Activated CD8-positive, alpha-beta memory T cell treated with anti-CD3 and anti-CD28 coated beads, Interleukin-2, amount 10 ng/mL, durations not matched to agents 7 days and 5 days (primary cell): ENCODE results near the gene CD247. TPM values are rescaled to one million over a fixed set of nuclear protein-coding genes. Genes with fewer than 3 reads are reported as not detected.

Experiments
- ATAC-seq: fragments of 150-1000 bp; cut with Tn5 transposase; one replicate; pipeline ENCODE4 v1.10.0; 2021; ENCODE audit warnings: moderate library complexity
- CTCF ChIA-PET: fragments of 350-600 bp; sonication (Branson Sonifier 250); formaldehyde crosslinking; loops from one replicate; lab custom pipeline; 2021; ENCODE audit warnings: antibody characterized with exemption; lab: Charles Lee
- DNase-seq: peaks from one replicate; pipeline ENCODE4 v3.0.0-alpha.2; 2020
- H3K27ac Mint-ChIP-seq: one replicate; pipeline ENCODE4 v1.8.0; 2021; ENCODE audit warnings: mild to moderate bottlenecking, mixed read lengths
- H3K27me3 Mint-ChIP-seq: one replicate; pipeline ENCODE4 v1.8.0; 2021; ENCODE audit warnings: mixed read lengths
- H3K36me3 Mint-ChIP-seq: one replicate; pipeline ENCODE4 v1.8.0; 2021; ENCODE audit warnings: mild to moderate bottlenecking, mixed read lengths
- H3K4me1 Mint-ChIP-seq: one replicate; pipeline ENCODE4 v1.8.0; 2021; ENCODE audit warnings: mixed read lengths
- H3K4me3 Mint-ChIP-seq: one replicate; pipeline ENCODE4 v1.8.0; 2021; ENCODE audit warnings: mild to moderate bottlenecking, moderate library complexity, mixed read lengths
- H3K9me3 Mint-ChIP-seq: one replicate; pipeline ENCODE4 v1.8.0; 2022; ENCODE audit warnings: low read depth, mixed read lengths
- total RNA-seq, 2 experiments: library from RNA; stranded (reverse); gene quantifications; one replicate each; pipeline ENCODE4 v1.2.3, GENCODE V29; 2021

CD247 gene
- total RNA-seq, 2 experiments from 2014 or later, result 190 to 197 TPM

- Mint-ChIP-seq H3K9me3 (no peaks in the 10 kb centered on the region), H3K27ac (peak overlapping the region; percentile 83), H3K36me3 (peaks cover 52% of the 10 kb centered on the region), H3K4me1 (peaks cover 79% of the 10 kb centered on the region), H3K4me3 (no peak overlapping the region), H3K27me3 (no peaks in the 10 kb centered on the region)
- peak; percentile 40 for DNase-seq
- CTCF ChIA-PET, result interaction anchor here (0.7 to 5.8 kb wide), 4 partner anchors 14 to 101 kb away, joined by 3 to 63 read pairs (median 15); partner anchors contain the start of gene CD247
- no peak for ATAC-seq
These were observed 15.4 kb downstream of the CD247 start for GRCh38 chr1:167502719-167503462.

- H3K4me1 Mint-ChIP-seq, result peaks cover 83% of the 10 kb centered on the region
- DNase-seq, result no peak
- no peaks in the 10 kb centered on the region for H3K27me3 Mint-ChIP-seq
- peak overlapping the region; percentile 16 for H3K4me3 Mint-ChIP-seq
- CTCF ChIA-PET, result interaction anchor here (0.7 to 5.8 kb wide), 4 partner anchors 15 to 100 kb away, joined by 3 to 63 read pairs (median 15); partner anchors contain the start of gene CD247
- peaks cover 51% of the 10 kb centered on the region for H3K36me3 Mint-ChIP-seq
- ATAC-seq, result peak; percentile 16
- H3K9me3 Mint-ChIP-seq, result no peaks in the 10 kb centered on the region
- peak overlapping the region; percentile 83 for H3K27ac Mint-ChIP-seq
These were observed 16.2 kb downstream of the CD247 start for GRCh38 chr1:167502192-167502551.

DNA sequence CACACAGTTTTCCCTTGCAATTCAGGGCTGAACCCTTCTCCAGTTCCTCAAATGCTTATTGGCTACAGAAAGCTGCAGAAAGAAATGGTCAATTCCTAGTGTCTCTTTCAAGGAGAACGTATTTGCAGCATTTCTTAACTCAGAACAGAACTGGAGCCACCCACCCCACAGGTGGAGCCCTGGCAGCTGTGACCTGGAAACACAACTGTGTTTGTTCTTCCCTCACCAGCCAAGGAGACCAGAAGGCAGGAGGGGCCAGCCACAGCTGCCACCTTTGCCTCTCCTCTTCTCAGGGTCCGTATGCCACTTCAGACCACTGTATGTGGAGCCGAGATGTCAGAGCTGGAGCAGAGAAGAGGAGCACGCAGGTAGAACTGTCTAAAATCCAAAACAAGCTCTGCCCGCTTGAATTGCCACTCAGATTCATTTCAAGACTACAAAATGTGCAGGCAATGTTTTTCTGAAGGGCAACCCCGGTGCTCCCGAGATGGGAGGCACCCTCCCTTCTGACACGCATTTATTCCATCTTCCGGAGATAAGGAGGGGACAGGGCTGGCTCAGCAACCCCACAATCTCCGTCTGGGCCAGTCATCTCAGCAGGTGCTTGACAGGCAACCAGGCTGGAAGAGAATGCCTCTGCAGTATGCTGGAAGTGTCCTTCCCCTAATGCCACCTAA, 16.7 kb downstream of the CD247 start:
- Mint-ChIP-seq H3K36me3 (peaks cover 53% of the 10 kb centered on the region), H3K4me3 (peak overlapping the region; percentile 16), H3K4me1 (peaks cover 83% of the 10 kb centered on the region), H3K27me3 (no peaks in the 10 kb centered on the region), H3K9me3 (no peaks in the 10 kb centered on the region), H3K27ac (peak overlapping the region; percentile 83)
- CTCF ChIA-PET, result interaction anchor here (1.5 to 5.8 kb wide), 3 partner anchors 15 to 99 kb away, joined by 3 to 63 read pairs (median 27); partner anchors contain the start of gene CD247
- peak; percentile 53 for DNase-seq
- peak; percentile 22 for ATAC-seq

DNA sequence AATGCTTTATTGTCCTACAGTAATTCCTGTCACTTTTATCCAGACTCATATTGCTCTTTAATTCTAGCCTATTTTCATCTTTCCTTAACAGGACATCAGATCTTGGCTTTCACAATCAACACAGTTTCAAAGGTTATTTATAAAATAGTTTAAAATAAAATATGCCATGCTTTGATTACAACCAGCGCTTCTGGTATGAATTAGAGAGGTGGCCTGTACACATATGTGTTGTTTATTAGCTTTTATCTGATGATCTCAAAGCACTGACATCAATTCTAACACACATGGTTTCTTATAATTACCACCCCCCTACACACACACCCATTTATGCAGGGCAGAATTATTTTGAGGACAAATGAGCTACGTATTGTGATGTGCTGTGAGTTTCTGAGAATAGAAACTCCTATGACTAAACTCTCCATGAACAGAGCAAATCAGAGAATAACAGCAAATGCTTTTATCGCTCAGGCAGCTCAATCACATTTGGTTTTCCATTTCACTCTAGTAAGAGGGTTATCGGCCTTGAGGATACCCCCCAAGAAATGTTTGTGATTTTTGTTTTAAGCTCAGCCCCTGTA, 18.0 kb downstream of the CD247 start:
- Mint-ChIP-seq H3K27me3 (no peaks in the 10 kb centered on the region), H3K9me3 (no peaks in the 10 kb centered on the region), H3K36me3 (peaks cover 61% of the 10 kb centered on the region), H3K27ac (peak overlapping the region; percentile 83), H3K4me1 (peaks cover 94% of the 10 kb centered on the region), H3K4me3 (peak overlapping the region; percentile 34)
- CTCF ChIA-PET, result interaction anchor here (1.1 to 5.8 kb wide), 12 partner anchors 7 to 99 kb away, joined by 3 to 63 read pairs (median 6); partner anchors contain the start of gene CD247
- ATAC-seq (peak; percentile 56), DNase-seq (peak; percentile 37)

- ATAC-seq, result peak; percentile 54
- DNase-seq, result peak; percentile 60
- no peaks in the 10 kb centered on the region for H3K9me3 Mint-ChIP-seq
- no peaks in the 10 kb centered on the region for H3K27me3 Mint-ChIP-seq
- peak overlapping the region; percentile 34 for H3K4me3 Mint-ChIP-seq
- H3K4me1 Mint-ChIP-seq, result peaks cover 93% of the 10 kb centered on the region
- H3K27ac Mint-ChIP-seq, result peak overlapping the region; percentile 81
- H3K36me3 Mint-ChIP-seq, result peaks cover 60% of the 10 kb centered on the region
- CTCF ChIA-PET, result interaction anchor here (0.9 to 5.8 kb wide), 15 partner anchors 8 to 98 kb away, joined by 3 to 63 read pairs (median 6); partner anchors contain the start of gene CD247
These were observed 18.6 kb downstream of the CD247 start for GRCh38 chr1:167499664-167500101.

DNA sequence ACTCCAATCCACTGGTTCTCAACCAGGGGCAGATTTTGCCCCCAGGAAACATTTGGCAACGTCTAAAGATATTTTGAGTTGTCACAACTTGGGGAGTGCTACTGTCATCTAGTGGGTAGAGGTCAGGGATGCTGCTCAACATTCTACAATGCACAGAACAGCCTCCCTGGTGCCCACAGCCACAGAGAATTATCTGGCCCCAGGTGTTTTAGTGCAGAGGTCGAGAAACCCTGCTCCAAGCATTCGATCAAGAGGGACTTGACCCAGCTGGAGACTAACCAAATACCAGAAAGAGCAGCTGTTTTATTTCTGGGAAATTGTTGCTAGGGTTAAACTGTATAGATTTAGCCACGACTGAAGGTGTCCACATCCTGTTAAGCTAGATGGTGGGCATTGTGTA, 19.2 kb downstream of the CD247 start:
- CTCF ChIA-PET, result interaction anchor here (0.9 to 5.8 kb wide), 15 partner anchors 9 to 98 kb away, joined by 3 to 63 read pairs (median 6); partner anchors contain the start of gene CD247
- Mint-ChIP-seq H3K4me3 (peak overlapping the region; percentile 34), H3K36me3 (peaks cover 62% of the 10 kb centered on the region), H3K27ac (peak overlapping the region; percentile 81), H3K27me3 (no peaks in the 10 kb centered on the region), H3K4me1 (peaks cover 94% of the 10 kb centered on the region), H3K9me3 (no peaks in the 10 kb centered on the region)
- ATAC-seq, result peak; percentile 28
- peak; percentile 53 for DNase-seq

DNA sequence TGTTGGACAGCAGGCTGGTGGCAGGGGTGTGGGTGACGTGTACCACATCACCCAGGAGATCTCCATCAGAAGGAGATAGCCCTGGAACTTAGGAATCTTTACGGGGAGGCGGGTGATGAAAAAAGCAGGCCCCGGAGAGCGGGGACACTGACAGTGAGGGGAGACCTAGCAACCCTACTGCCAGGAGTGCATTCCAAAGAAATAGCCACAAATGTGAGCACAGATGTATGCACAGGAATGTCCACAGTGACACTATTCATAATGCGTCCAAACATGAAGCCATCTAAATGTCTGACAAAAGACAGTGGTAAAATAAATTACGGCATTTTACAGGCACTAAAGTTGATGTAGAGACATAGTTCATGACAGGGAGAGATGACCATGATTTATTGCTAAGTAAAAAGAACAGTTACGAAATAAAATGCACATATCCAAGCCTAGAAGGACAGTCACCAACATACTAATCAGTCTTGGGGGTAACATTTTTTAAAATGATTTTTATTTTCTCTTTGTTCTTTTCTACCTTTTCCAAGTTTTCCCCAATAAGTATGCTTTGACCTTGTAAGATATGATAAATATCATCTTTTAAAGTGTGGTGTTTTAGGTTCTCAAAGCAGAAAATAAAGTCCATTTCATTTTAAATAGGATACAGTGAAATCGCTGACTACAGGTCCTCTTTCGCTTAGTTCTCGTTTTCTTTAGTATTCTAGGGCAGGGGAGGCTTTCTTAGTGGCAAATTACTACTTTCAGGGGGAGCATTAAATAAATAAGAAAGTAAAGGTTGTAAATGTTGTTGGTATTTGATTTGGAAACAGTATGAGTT, 21.3 kb downstream of the CD247 start:
- Mint-ChIP-seq H3K4me3 (no peak overlapping the region), H3K36me3 (peaks cover 58% of the 10 kb centered on the region), H3K27ac (no peak overlapping the region), H3K27me3 (no peaks in the 10 kb centered on the region), H3K9me3 (no peaks in the 10 kb centered on the region), H3K4me1 (peaks cover 93% of the 10 kb centered on the region)
- CTCF ChIA-PET, result interaction anchor here (1.5 to 3.7 kb wide), 2 partner anchors 8 to 43 kb away, joined by 3 to 16 read pairs; no protein-coding TSS in a partner anchor
- ATAC-seq, result no peak
- no peak for DNase-seq

GRCh38 chr1:167493372-167493771, 25.0 kb downstream of the CD247 start:
- Mint-ChIP-seq H3K4me3 (peak overlapping the region; percentile 29), H3K9me3 (no peaks in the 10 kb centered on the region), H3K27ac (peak overlapping the region; percentile 89), H3K27me3 (no peaks in the 10 kb centered on the region), H3K4me1 (peaks cover 90% of the 10 kb centered on the region), H3K36me3 (peaks cover 56% of the 10 kb centered on the region)
- ATAC-seq (no peak), DNase-seq (no peak)
- CTCF ChIA-PET, result interaction anchor here (0.9 to 1.6 kb wide), 4 partner anchors 12 to 47 kb away, joined by 3 to 12 read pairs (median 4); no protein-coding TSS in a partner anchor

DNA sequence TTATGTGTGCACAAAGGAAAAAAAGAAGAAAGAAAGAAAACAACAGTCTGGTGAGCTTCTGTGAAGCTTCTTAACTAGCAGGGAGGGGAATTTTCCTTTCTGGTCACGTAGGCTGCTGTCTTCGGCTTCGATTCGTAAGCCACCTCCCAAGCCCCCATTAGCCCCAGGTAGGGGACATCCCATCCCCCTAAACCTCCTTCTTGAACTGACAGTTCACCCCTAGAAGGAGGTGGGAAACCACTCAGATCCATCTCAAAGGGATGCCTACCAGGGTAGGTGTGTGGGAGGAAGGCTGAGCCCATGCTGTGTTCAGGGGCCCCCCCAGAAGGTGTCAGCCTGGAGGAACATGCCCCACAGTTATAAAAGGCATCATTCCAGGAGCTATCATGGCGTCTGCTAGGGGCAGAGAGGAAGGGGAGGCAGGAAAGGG, 25.8 kb downstream of the CD247 start:
- CTCF ChIA-PET, result interaction anchor here (0.7 to 1.6 kb wide), 9 partner anchors 13 to 546 kb away, joined by 3 to 12 read pairs (median 3); no protein-coding TSS in a partner anchor
- peak overlapping the region; percentile 89 for H3K27ac Mint-ChIP-seq
- peaks cover 55% of the 10 kb centered on the region for H3K36me3 Mint-ChIP-seq
- peaks cover 90% of the 10 kb centered on the region for H3K4me1 Mint-ChIP-seq
- H3K9me3 Mint-ChIP-seq, result no peaks in the 10 kb centered on the region
- peak overlapping the region; percentile 65 for H3K4me3 Mint-ChIP-seq
- peak; percentile 63 for DNase-seq
- H3K27me3 Mint-ChIP-seq, result no peaks in the 10 kb centered on the region
- ATAC-seq, result peak; percentile 63

- peaks cover 92% of the 10 kb centered on the region for H3K4me1 Mint-ChIP-seq
- peak; percentile 81 for ATAC-seq
- no peaks in the 10 kb centered on the region for H3K27me3 Mint-ChIP-seq
- DNase-seq, result peak; percentile 78
- peak overlapping the region; percentile 65 for H3K4me3 Mint-ChIP-seq
- peak overlapping the region; percentile 89 for H3K27ac Mint-ChIP-seq
- CTCF ChIA-PET, result interaction anchor here (0.7 to 1.5 kb wide), 8 partner anchors 13 to 547 kb away, joined by 3 to 12 read pairs (median 3); no protein-coding TSS in a partner anchor
- H3K36me3 Mint-ChIP-seq, result peaks cover 52% of the 10 kb centered on the region
- no peaks in the 10 kb centered on the region for H3K9me3 Mint-ChIP-seq
These were observed 26.5 kb downstream of the CD247 start for GRCh38 chr1:167491586-167492461.

DNA sequence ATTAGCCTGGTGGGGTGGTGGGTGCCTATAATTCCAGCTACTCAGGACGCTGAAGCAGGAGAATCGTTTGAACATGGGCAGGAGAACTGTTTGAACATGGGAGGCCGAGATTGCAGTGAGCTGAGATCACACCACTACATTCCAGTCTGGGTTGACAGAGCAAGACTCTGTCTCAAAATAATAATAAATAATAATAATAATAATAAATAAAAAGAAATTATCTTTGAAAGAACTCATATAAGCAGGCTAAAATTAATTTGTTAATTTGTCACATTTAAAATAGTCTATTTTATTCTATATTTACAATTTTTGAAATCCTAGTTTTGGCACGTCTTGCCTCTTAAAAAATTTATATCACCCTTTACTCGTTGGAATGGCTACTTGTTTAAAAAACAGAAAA, 27.6 kb downstream of the CD247 start:
- Mint-ChIP-seq H3K9me3 (no peaks in the 10 kb centered on the region), H3K4me1 (peaks cover 92% of the 10 kb centered on the region), H3K4me3 (no peak overlapping the region), H3K27ac (peak overlapping the region; percentile 52), H3K27me3 (no peaks in the 10 kb centered on the region), H3K36me3 (peaks cover 51% of the 10 kb centered on the region)
- CTCF ChIA-PET, result interaction anchor here (1.5 to 3.4 kb wide), 2 partner anchors 8 to 46 kb away, joined by 3 to 16 read pairs; no protein-coding TSS in a partner anchor
- no peak for DNase-seq
- ATAC-seq, result no peak
